GM12892 (cell line): Measurements from ENCODE around the gene CACNA1C.

Source experiments
- POLR2A ChIP-seq: IDR thresholded peaks from 2 replicates; pipeline ENCODE4 v1.6.1; 2011; ENCODE audit warnings: low read depth, low read length, control low read depth
- POLR2AphosphoS5 ChIP-seq: IDR thresholded peaks from 2 replicates; pipeline ENCODE4 v1.6.1; 2011; ENCODE audit warnings: low read depth, low read length, control low read depth
- TAF1 ChIP-seq: IDR thresholded peaks from 2 replicates; pipeline ENCODE4 v1.6.1; 2011; ENCODE audit warnings: low read depth, mild to moderate bottlenecking, control low read depth, low read length, borderline replicate concordance

DNA sequence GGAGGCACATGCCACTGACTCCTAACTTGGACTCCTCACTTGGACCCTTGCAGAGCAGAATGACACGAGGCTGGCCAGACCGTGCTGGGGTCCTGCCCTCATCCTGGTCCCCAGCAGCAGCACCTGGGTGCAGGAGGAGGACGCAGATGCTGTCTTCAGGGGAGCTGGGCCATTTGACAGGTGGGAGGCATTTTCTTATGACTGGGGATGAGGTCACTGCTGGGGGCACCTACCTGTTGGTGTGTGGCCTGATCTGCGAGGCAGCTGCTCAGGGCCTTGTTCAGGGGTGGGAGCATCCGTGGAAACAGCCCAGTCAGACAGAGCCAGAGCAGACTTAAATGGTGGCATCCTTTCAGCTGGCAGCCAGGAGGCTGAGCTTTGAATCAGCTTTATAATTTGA is 57.3 kb downstream of the CACNA1C start:
- TF ChIP-seq POLR2A (no peak), TAF1 (no peak), POLR2AphosphoS5 (no peak)
